Measurements from ENCODE around the gene SNX1.
"Not testable (repeated sequence)": the region's sequence is repeated elsewhere in the genome, so short reads cannot be mapped to it uniquely, and the experiment has no call there.

The SNX1 gene

GRCh38 chr15:64095795-64096667 lies at the start of gene SNX1:
Gene SNX1, plus strand, starts transcription at chr15:64095982. Its CDS starts 32 bp downstream, at chr15:64096014.
- peak; percentile 83 for DNase-seq (ENCODE audit: low spot score)

- DNase-seq (ENCODE audit: low spot score), result peak; percentile 93
Observed at GRCh38 chr15:64046421-64047153, 49.2 kb upstream of the SNX1 start, which contains the start of gene DAPK2. Gene DAPK2, minus strand, starts transcription at chr15:64046485. Its CDS starts 6,224 bp downstream, at chr15:64040261.

GRCh38 chr15:64048781-64049460 lies 46.9 kb upstream of the SNX1 start:
- no peak for DNase-seq (ENCODE audit: low spot score)

- DNase-seq (ENCODE audit: low spot score), result peak; percentile 43
Observed at GRCh38 chr15:64050281-64051092, 45.3 kb upstream of the SNX1 start.

- DNase-seq (ENCODE audit: low spot score), result no peak
Observed at GRCh38 chr15:64051093-64051402, 44.7 kb upstream of the SNX1 start.

GRCh38 chr15:64051407-64052259 lies 44.1 kb upstream of the SNX1 start:
- no peak for DNase-seq (ENCODE audit: low spot score)

GRCh38 chr15:64052925-64053491 lies 42.8 kb upstream of the SNX1 start:
- no peak for DNase-seq (ENCODE audit: low spot score)

GRCh38 chr15:64053674-64054073 lies 42.1 kb upstream of the SNX1 start:
- not testable (repeated sequence) for DNase-seq (ENCODE audit: low spot score)

- no peak for DNase-seq (ENCODE audit: low spot score)
Observed at GRCh38 chr15:64058279-64058678, 37.5 kb upstream of the SNX1 start.

GRCh38 chr15:64059104-64059503 lies 36.7 kb upstream of the SNX1 start:
- DNase-seq (ENCODE audit: low spot score), result not testable (repeated sequence)

GRCh38 chr15:64060716-64061115 lies 35.1 kb upstream of the SNX1 start:
- no peak for DNase-seq (ENCODE audit: low spot score)

GRCh38 chr15:64066451-64066850 lies 29.3 kb upstream of the SNX1 start:
- DNase-seq (ENCODE audit: low spot score), result no peak

GRCh38 chr15:64067564-64068030 lies 28.2 kb upstream of the SNX1 start:
- DNase-seq (ENCODE audit: low spot score), result peak; percentile 82

- DNase-seq (ENCODE audit: low spot score), result no peak
Observed at GRCh38 chr15:64068133-64068532, 27.6 kb upstream of the SNX1 start.

GRCh38 chr15:64070106-64070505 lies 25.7 kb upstream of the SNX1 start:
- DNase-seq (ENCODE audit: low spot score), result no peak

- DNase-seq (ENCODE audit: low spot score), result no peak
Observed at GRCh38 chr15:64070965-64071851, 24.6 kb upstream of the SNX1 start.

- no peak for DNase-seq (ENCODE audit: low spot score)
Observed at GRCh38 chr15:64071931-64072765, 23.6 kb upstream of the SNX1 start.

GRCh38 chr15:64072812-64073211 lies 23.0 kb upstream of the SNX1 start:
- DNase-seq (ENCODE audit: low spot score), result no peak

Measured in HuH-7 (cell line).